ENCODE data around the gene DNASE1.
A peak's percentile ranks its signal among the peaks of the same experiment; 100 is the strongest.

The DNASE1 gene

DNA sequence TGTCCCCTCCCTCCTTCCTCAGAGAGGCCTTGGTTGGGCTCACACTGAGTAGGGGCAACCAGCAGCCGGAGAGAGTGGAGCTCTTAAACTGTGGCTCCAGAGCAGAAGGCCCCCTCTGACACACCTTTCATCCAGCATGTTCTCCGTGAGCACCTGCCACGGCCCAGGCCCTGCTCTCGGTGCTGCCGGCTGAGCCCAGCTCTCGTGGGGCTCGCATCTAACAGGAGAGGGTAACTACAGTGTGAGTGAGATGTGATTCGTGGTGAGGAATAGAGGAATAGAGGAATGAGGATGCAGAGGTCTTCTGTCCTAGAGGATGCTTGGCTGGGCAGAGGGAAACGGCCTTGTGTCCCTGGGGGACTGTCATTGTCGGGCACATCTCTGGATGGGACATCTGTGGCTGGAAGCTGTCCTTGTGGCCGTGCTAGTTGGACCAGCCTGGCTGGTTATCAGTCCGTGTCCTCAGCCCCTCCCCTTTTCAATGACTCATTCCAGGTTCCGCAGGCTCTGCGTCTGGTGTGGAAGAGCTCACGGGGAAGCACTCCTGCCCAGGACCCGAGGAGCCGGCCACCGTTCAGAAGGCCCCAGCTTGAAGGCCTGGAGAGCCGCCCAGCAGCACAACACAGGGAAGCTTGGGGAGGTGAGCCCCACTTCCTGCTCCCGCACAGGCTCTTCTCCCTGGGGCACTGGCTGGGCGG, 11.9 kb upstream of the DNASE1 start:
- DNase-seq (ENCODE audit: low read depth) = peak; percentile 27
- TF ChIP-seq, protein P1, sequence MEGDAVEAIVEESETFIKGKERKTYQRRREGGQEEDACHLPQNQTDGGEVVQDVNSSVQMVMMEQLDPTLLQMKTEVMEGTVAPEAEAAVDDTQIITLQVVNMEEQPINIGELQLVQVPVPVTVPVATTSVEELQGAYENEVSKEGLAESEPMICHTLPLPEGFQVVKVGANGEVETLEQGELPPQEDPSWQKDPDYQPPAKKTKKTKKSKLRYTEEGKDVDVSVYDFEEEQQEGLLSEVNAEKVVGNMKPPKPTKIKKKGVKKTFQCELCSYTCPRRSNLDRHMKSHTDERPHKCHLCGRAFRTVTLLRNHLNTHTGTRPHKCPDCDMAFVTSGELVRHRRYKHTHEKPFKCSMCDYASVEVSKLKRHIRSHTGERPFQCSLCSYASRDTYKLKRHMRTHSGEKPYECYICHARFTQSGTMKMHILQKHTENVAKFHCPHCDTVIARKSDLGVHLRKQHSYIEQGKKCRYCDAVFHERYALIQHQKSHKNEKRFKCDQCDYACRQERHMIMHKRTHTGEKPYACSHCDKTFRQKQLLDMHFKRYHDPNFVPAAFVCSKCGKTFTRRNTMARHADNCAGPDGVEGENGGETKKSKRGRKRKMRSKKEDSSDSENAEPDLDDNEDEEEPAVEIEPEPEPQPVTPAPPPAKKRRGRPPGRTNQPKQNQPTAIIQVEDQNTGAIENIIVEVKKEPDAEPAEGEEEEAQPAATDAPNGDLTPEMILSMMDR (conservative IDR thresholded peaks at IDR 0.05; ENCODE audit: control insufficient read depth, insufficient read depth, low read depth, low read length) = no peak
- H3K4me3 ChIP-seq (ENCODE audit: control insufficient read depth, low read depth, low read length) = no peak overlapping the region

DNA sequence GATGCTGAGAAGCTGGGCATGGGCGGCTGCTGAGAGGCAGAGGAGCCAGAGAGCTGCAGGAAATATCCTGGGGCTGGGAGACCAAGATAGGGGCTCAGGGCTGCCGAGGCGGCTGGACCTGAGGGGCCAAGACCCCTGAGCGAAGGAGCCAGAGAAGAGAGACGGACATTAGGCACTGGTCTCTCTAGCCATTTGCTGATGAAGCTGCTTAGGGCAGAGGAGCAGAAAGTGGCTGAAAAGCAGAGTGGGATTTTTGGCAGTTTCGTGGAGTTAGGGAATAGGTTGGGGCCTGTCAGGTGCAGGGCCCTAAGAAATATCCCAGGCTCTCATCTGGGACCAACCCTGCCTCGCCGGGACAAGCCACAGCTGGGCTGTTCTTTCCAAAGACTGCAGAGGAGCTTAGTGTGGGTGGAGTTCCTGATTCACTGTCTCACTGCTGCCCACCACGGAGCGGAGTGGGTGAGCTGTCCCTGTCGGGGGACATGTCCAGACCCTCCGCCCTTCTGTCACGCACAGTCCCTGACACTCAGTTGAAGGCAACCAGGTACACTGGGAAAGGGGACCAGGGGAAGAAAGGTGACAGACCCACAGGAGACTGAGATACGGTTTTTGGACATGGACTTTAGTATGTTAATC, 11.3 kb upstream of the DNASE1 start:
- TF ChIP-seq, protein P1 (conservative IDR thresholded peaks at IDR 0.05; ENCODE audit: control insufficient read depth, insufficient read depth, low read depth, low read length) = no peak
- DNase-seq (ENCODE audit: low read depth) = no peak
- no peak overlapping the region for H3K4me3 ChIP-seq (ENCODE audit: control insufficient read depth, low read depth, low read length)

DNA sequence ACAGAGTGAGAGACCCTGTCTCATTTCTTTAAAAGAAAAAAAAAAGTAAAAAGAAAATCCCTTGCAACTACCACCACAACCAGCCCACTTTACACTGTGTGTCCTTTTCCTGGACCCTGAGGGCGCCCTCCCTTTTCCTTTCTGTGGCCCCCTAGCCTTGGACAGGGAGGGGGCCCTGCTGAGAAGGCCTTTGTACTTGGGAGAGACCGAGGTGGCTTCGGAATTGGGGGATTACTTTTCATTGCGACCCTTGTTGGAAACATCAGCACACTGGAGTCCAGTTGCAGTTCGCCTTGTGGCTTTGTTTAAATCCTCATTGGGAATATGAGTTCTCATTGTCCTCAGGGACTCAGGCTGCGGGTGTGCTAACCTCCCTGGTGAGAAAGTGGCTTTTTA, 9.4 kb upstream of the DNASE1 start:
- TF ChIP-seq, protein P1 (conservative IDR thresholded peaks at IDR 0.05; ENCODE audit: control insufficient read depth, insufficient read depth, low read depth, low read length) = no peak
- DNase-seq (ENCODE audit: low read depth) = no peak
- no peak overlapping the region for H3K4me3 ChIP-seq (ENCODE audit: control insufficient read depth, low read depth, low read length)

DNA sequence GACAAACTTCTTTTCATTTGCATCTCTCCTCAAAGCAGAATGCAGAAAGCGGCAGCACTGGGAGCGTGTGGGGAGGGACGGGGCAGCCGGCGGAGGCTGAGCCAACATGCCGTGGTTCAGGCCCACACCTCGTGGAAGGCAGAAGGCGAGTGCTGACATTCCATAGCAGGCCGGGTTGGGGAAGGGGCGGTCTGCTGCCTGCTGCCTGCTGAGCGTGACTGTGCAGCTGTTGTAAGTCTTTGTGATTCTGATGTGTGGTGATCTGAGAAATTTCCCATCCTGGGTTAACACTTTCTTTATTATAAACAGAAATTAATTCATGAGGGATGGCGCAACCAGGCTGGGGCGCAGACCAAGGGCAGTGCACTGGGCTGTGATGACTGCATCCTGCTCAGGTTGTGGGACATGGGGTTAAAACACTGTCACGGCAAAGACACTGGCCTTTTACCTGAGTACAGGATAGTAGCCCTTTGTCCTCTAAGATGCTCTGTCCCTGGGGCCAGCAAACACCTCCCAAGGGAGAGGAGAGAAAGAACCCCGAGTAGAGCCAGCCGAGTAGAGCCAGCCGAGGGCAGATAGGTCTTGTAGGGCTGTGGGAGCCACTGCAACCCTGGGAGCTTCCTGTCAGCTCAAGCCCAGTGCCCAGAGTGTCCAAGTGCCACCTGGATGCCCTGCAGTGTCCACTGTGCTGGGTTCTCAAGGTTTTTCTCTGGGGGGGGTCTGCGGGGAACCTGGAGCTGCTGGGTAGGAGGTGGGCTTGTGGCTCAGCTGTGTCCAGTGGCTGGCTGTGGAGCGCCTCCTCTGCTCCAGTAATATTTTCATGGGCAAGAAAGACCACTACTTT, 8.8 kb upstream of the DNASE1 start:
- H3K4me3 ChIP-seq (ENCODE audit: control insufficient read depth, low read depth, low read length) = no peak overlapping the region
- TF ChIP-seq, protein P1 (conservative IDR thresholded peaks at IDR 0.05; ENCODE audit: control insufficient read depth, insufficient read depth, low read depth, low read length) = no peak
- DNase-seq (ENCODE audit: low read depth) = no peak

DNA sequence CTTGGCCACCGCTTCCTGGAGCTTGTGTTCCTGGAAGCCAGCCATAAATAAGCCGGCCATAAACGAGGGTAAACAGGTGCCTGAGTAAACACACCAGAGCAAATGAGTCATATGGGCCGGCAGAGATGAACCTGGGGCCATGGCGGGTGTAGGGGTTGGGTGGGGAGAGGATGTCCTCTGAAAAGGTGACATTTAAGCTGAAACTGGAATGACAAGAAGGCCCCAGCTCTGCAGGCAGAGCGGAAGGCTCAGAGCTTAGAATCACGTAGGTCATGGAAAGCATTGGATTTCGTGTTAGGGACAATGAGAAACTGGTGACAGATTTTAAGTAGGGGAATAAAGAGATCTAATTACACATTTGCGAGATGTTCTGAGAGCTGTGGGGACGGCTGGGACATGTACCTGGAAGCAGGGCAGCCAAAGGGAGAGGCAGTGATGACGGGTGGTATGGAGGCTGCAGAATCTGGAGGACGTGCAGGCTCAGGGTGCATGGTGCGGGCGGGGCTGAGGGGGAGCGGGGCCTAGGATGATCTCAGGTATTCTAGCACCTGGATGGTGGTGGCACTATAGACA, 8.1 kb upstream of the DNASE1 start:
- no peak for DNase-seq (ENCODE audit: low read depth)
- TF ChIP-seq, protein P1 (conservative IDR thresholded peaks at IDR 0.05; ENCODE audit: control insufficient read depth, insufficient read depth, low read depth, low read length) = no peak
- no peak overlapping the region for H3K4me3 ChIP-seq (ENCODE audit: control insufficient read depth, low read depth, low read length)

DNA sequence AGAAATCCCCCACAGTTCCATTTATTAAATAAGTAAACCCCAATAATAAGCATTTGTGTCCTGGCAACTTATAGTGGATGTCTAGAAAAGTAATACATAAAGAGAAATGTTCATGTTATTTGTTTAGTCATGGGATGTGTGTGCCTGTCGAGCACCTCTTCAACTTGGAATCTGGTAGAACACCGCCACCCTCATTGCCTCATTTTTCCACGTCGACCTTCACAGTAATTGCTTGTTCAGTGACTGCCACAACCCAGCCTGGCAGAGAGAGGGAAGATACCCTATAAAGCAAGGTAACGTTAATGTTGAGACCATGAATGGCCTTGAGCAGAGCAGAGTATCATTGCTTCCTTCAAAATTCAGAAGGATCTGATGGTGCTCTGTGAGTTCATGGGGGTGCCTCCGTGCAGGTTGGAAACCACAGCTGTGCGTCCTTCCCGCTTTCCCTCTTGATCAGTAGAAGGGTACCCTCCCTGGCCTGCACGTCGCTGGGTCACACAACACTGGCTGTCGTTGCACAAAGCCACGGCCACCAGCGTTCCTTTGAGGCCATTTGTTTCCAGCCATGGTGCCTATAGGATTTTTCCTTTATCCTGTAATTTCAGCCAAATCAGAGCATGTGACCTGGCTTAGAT, 3.7 kb upstream of the DNASE1 start:
- TF ChIP-seq, protein P1 (conservative IDR thresholded peaks at IDR 0.05; ENCODE audit: control insufficient read depth, insufficient read depth, low read depth, low read length) = no peak
- H3K4me3 ChIP-seq (ENCODE audit: control insufficient read depth, low read depth, low read length) = no peak overlapping the region
- no peak for DNase-seq (ENCODE audit: low read depth)

Measured in fibroblast of mammary gland (primary cell).